Measurements from ENCODE around the gene DEK.
"Not testable (repeated sequence)": the region's sequence is repeated elsewhere in the genome, so short reads cannot be mapped to it uniquely, and the experiment has no call there.

The DEK gene

GRCh38 chr6:18192026-18192425 lies 72.3 kb downstream of the DEK start:
- DNase-seq = no peak

GRCh38 chr6:18189196-18189595 lies 75.1 kb downstream of the DEK start:
- no peak for DNase-seq

GRCh38 chr6:18187701-18188100 lies 76.6 kb downstream of the DEK start:
- DNase-seq = no peak

DNA sequence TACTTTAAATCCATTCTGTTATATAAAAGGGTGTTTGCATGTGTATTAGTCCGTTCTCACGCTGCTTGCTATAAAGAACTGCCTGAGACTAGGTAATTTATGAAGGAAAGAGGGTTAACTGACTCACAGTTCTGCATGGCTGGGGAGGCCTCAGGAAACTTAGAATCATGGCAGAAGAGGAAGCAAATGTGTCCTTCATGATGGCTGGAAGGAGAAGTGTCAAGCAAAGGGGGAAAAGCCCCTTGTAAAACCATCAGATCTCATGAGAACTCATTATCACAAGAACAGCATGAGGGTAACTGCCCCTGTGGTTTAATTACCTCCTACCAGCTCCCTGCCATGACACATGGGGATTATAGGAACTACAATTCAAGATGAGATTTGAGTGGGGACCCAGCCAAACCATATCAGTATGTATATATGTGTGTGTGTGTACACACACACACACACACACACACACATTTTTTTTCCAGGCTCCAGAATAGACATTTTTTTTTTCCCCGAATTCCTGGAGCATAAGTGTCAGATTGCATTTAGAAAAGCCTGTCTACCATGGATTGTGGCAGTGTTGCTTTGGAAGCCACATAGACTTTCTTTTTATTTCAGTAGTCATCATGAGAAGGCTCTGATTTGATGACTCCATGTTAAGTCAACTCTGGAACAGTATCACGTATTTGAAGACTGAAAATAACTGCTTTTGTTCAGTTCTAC lies 77.6 kb downstream of the DEK start:
- DNase-seq = no peak

DNA sequence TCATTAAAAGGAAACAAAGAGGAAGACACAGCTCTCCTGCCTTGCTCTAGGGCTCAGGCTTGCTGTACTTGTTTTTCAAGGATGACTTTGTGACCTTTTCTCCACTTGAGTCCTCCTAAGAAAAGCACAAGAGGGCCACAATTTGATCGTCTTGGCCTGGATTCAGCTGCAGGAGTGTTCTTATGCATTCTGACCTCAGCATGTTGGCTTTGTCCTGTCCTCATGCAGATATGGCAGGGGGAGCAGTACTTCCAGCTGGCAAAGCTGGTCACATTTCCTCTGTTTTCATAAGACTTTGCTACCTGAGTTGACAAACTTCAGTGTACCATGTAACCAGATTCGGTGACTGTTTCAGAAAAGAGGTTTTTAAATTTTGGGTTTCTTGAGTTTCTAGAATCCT lies 78.3 kb downstream of the DEK start:
- no peak for DNase-seq

DNA sequence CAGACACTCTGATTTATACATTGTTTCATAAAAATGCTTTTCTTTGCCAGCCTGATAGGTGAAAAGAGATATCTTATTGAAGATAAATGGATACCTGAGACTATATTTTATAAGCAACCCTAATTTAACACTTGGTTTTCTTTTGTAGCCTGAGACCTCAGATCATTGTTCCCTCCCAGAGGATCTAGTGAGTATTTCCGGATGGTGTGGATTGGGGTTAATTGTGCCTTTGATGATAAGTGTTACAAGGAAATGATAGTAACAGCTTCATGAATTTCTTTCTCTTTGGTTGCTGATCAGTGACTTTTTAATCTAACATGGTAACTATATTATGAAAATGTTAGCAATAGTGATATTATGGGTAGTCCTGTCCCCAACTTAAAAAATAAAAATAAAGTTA lies 78.7 kb downstream of the DEK start:
- no peak for DNase-seq

- no peak for DNase-seq
These were observed 80.6 kb downstream of the DEK start for GRCh38 chr6:18183766-18184165.

DNA sequence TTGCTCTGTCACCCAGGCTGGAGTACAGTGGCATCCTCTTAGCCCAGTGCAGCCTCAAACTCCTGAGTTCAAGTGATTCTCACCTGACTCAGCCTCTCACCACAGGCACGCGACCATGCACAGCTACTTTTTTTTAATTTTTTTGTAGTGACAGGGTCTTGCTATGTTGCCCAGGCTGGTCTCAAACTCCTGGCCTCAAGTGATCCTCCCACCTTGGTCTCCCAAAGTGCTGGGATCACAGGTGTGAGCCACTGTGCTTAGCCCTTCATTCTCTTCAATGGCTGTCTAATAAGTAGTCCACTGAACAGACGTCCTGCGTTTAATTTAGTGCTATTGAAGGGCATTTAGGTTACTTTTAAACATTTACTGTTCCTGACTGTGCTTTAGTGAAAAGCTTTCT lies 81.8 kb downstream of the DEK start:
- DNase-seq = no peak

DNA sequence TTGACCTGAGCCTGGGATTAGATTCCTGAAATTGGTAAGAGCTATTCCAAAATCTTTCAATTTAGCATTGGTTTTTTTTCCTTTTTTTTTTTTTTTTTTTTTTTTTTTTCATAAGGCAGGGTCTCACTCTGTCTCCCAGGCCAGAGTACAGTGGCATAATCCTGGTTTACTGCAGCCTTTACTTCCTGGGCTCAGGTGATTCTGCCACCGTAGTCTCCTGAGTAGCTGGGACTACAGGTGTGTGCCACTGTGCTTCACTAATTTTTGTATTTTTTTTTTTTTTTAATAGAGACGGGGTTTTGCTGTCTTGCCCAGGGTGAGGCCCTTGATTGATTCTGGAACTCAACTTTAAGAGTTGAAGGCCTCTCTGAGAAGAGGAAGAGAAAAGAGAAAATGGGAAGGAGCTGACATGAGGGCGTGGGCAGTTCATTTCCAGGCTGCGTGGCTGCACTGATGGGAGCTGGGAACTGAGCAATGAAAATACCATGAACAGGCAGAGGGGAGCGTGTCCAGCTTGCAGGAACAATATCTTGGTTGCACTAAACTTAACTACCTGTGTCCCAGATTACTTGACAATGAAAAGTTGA lies 84.5 kb downstream of the DEK start:
- DNase-seq = no peak

DNA sequence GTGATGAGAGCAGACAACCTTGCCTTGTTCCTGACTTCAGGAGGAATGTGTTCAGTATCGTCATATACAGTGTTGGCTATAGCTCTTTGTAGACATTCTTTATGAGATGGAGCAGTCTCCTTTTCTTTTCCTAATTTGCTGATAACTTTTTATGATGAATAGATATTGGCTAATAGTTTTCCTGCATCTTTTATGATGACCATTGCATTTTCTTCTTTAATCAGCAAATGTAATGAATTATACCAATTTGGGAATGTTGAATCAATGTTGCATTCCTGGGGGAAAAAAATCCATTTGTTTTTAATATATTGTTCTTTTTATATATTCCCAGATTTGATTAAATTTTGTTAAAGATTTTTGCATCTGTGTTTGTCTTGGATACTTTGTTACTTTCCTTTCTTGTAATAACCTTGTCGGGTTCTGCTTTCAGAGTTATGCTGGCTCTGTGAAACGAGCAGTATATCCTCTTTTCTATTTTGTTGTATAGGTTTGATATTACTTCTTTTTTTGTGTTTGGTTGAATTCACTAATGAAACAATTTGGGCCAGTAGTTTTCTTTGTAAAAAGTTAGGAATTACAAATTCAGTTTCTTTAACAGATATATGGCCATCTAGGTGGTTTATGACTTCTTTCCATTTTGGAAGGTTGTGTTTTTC lies 85.2 kb downstream of the DEK start:
- DNase-seq = no peak

- no peak for DNase-seq
These were observed 86.9 kb downstream of the DEK start for GRCh38 chr6:18177286-18177965.

- not testable (repeated sequence) for DNase-seq
These were observed 88.1 kb downstream of the DEK start for GRCh38 chr6:18176198-18176597.

Measured in kidney glomerular epithelial cell (primary cell).